ENCODE results near the gene GALNT17.

Gene GALNT17

DNA sequence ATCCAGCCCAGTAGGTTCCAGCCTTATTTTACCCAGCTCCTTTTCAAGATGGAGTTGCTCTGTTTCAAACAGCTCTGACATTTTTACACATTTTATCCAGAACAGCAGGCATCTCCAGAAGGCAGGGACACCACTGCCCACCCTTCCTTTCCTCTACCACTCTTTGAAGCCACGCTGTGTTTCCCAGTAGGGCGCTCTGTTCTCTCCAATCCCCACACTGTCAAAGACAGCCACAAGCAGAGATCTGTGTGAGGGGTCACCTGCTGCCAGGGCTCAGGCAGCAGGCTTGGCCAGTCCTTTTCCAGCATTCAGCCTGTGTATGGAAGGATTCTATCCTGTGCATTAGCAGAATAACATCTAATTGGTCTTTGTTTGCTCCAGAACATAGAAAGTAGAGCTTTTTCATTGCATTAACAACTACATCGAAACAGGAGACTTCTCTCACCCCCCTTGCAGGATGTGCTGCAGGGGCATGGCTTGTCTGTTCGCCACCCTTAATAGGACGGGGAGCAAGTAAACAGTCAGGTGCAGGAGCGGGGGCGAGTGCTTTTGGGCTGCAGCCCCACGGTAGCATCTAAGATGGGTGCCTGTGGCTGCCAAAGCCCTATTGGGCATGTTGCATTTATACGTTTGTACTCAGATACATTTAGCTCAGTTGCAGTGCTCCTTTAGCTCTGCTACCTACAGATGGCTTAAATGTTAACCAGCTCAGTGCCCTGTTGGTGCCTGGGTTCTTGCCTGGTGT is 326.1 kb downstream of the GALNT17 start:
- Histone ChIP-seq H2AFZ (ENCODE audit: low read depth, low read length) (no peak overlapping the region), H3K4me3 (ENCODE audit: low read length) (no peak overlapping the region), H3K27me3 (ENCODE audit: insufficient read depth, low read length) (no peaks in the 10 kb centered on the region), H3K4me1 (ENCODE audit: insufficient read depth, low read length) (peaks cover 7% of the 10 kb centered on the region), H3K36me3 (ENCODE audit: insufficient read depth, low read length) (no peaks in the 10 kb centered on the region), H3K9me3 (ENCODE audit: low read length) (peaks cover 6% of the 10 kb centered on the region)

GRCh38 chr7:71459132-71459531 is 327.2 kb downstream of the GALNT17 start:
- Histone ChIP-seq H3K9me3 (ENCODE audit: low read length) (peaks cover 6% of the 10 kb centered on the region), H2AFZ (ENCODE audit: low read depth, low read length) (no peak overlapping the region), H3K36me3 (ENCODE audit: insufficient read depth, low read length) (no peaks in the 10 kb centered on the region), H3K4me3 (ENCODE audit: low read length) (no peak overlapping the region), H3K4me1 (ENCODE audit: insufficient read depth, low read length) (peaks cover 7% of the 10 kb centered on the region), H3K27me3 (ENCODE audit: insufficient read depth, low read length) (no peaks in the 10 kb centered on the region)

DNA sequence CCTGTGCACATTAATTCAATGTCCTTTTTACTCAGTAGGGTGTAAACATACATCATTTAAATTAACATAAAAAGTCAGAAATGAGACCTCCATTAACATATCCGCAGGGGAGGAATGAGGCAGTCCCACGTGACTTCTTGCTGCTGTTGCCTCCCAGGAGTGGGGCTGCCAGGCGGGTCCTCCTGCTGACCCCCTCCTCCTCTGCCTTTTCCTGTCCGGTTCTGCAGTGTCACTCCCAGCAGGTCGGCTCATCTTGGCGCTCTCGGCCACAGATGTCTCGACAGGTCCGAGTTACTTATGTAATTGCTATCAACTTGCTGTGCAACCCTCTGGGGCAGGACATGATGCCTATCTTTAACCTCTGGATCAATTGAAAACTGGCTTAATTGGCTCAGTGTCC is 329.6 kb downstream of the GALNT17 start:
- Histone ChIP-seq H3K4me3 (ENCODE audit: low read length) (no peak overlapping the region), H3K9me3 (ENCODE audit: low read length) (peaks cover 3% of the 10 kb centered on the region), H3K36me3 (ENCODE audit: insufficient read depth, low read length) (no peaks in the 10 kb centered on the region), H3K27me3 (ENCODE audit: insufficient read depth, low read length) (no peaks in the 10 kb centered on the region), H2AFZ (ENCODE audit: low read depth, low read length) (no peak overlapping the region), H3K4me1 (ENCODE audit: insufficient read depth, low read length) (peaks cover 29% of the 10 kb centered on the region)

GRCh38 chr7:71465741-71466189 is 333.8 kb downstream of the GALNT17 start:
- H2AFZ ChIP-seq (ENCODE audit: low read depth, low read length): no peak overlapping the region
- H3K9me3 ChIP-seq (ENCODE audit: low read length): peaks cover 3% of the 10 kb centered on the region
- H3K4me3 ChIP-seq (ENCODE audit: low read length): no peak overlapping the region
- no peaks in the 10 kb centered on the region for H3K36me3 ChIP-seq (ENCODE audit: insufficient read depth, low read length)
- no peaks in the 10 kb centered on the region for H3K27me3 ChIP-seq (ENCODE audit: insufficient read depth, low read length)
- H3K4me1 ChIP-seq (ENCODE audit: insufficient read depth, low read length): peaks cover 35% of the 10 kb centered on the region

GRCh38 chr7:71466448-71467145 is 334.7 kb downstream of the GALNT17 start:
- H3K9me3 ChIP-seq (ENCODE audit: low read length): peaks cover 3% of the 10 kb centered on the region
- H3K36me3 ChIP-seq (ENCODE audit: insufficient read depth, low read length): no peaks in the 10 kb centered on the region
- H2AFZ ChIP-seq (ENCODE audit: low read depth, low read length): no peak overlapping the region
- H3K4me1 ChIP-seq (ENCODE audit: insufficient read depth, low read length): peaks cover 38% of the 10 kb centered on the region
- no peaks in the 10 kb centered on the region for H3K27me3 ChIP-seq (ENCODE audit: insufficient read depth, low read length)
- H3K4me3 ChIP-seq (ENCODE audit: low read length): no peak overlapping the region

- Histone ChIP-seq H3K4me3 (ENCODE audit: low read length) (no peak overlapping the region), H3K27me3 (ENCODE audit: insufficient read depth, low read length) (no peaks in the 10 kb centered on the region), H3K36me3 (ENCODE audit: insufficient read depth, low read length) (no peaks in the 10 kb centered on the region), H3K4me1 (ENCODE audit: insufficient read depth, low read length) (peaks cover 36% of the 10 kb centered on the region), H3K9me3 (ENCODE audit: low read length) (peaks cover 5% of the 10 kb centered on the region), H2AFZ (ENCODE audit: low read depth, low read length) (no peak overlapping the region)
Observed at GRCh38 chr7:71470326-71470725, 338.4 kb downstream of the GALNT17 start.

- Histone ChIP-seq H3K4me1 (ENCODE audit: insufficient read depth, low read length) (peaks cover 30% of the 10 kb centered on the region), H3K9me3 (ENCODE audit: low read length) (peaks cover 5% of the 10 kb centered on the region), H2AFZ (ENCODE audit: low read depth, low read length) (no peak overlapping the region), H3K27me3 (ENCODE audit: insufficient read depth, low read length) (no peaks in the 10 kb centered on the region), H3K36me3 (ENCODE audit: insufficient read depth, low read length) (no peaks in the 10 kb centered on the region), H3K4me3 (ENCODE audit: low read length) (no peak overlapping the region)
Observed at GRCh38 chr7:71470830-71471229, 338.9 kb downstream of the GALNT17 start.

GRCh38 chr7:71472962-71473361 is 341.0 kb downstream of the GALNT17 start:
- H3K4me1 ChIP-seq (ENCODE audit: insufficient read depth, low read length): peaks cover 19% of the 10 kb centered on the region
- H3K36me3 ChIP-seq (ENCODE audit: insufficient read depth, low read length): no peaks in the 10 kb centered on the region

DNA sequence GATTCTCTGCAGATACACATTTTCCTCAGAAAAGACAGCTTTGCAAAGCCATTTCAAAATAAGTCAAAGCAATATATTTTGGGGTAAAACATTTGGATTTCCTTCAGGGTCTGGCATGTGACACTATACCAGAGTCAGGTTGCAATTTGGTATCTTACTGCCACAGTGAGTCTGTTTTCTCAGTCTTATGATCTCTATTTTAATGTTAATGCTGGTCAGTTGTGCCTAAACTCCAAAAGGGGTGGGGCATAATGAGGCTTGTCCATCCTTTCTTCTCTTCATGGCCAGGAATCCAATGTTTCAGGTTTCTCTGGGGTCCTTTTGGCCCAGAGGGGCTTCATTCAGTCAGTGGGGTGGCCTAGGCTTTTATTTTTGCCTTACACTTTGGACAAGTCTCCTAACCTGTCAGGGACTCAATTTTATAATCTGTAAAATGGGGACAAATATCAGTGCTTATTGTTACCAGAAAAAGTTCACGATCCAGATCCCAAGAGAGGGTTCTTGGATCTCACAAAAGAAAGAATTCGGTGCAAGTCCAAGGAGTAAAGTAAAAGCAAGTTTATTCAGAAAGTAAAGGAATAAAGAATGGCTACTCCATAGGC is 341.5 kb downstream of the GALNT17 start:
- H3K4me3 ChIP-seq (ENCODE audit: low read length): no peak overlapping the region
- H3K27me3 ChIP-seq (ENCODE audit: insufficient read depth, low read length): no peaks in the 10 kb centered on the region
- no peak overlapping the region for H2AFZ ChIP-seq (ENCODE audit: low read depth, low read length)
- peaks cover 19% of the 10 kb centered on the region for H3K4me1 ChIP-seq (ENCODE audit: insufficient read depth, low read length)
- no peaks in the 10 kb centered on the region for H3K36me3 ChIP-seq (ENCODE audit: insufficient read depth, low read length)
- H3K9me3 ChIP-seq (ENCODE audit: low read length): peaks cover 9% of the 10 kb centered on the region

More at GRCh38 chr7:71472962-71473361, 341.0 kb downstream of the GALNT17 start:
- Histone ChIP-seq H2AFZ (ENCODE audit: low read depth, low read length) (no peak overlapping the region), H3K4me3 (ENCODE audit: low read length) (no peak overlapping the region), H3K27me3 (ENCODE audit: insufficient read depth, low read length) (no peaks in the 10 kb centered on the region), H3K9me3 (ENCODE audit: low read length) (peaks cover 9% of the 10 kb centered on the region)

DNA sequence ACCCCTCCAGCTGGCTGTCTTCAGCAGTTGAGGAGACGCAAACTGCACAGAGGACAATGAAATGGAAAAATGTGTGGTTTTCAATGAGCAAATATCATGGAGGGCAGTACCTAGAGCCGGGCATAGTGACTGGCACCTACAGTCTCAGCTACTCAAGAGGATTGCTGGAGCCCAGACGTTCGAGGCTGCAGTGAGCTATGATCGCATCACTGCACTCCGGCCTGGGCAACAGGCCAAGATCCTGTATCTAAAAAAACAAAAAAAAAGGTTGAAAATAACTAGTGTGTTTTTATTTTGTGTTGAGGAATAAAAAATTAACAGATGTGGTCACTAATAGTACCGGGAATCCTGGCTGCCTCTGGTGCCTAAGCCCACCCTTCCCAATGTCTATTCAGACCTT is 345.5 kb downstream of the GALNT17 start:
- peaks cover 10% of the 10 kb centered on the region for H3K4me1 ChIP-seq (ENCODE audit: insufficient read depth, low read length)
- no peaks in the 10 kb centered on the region for H3K27me3 ChIP-seq (ENCODE audit: insufficient read depth, low read length)
- peaks cover 9% of the 10 kb centered on the region for H3K9me3 ChIP-seq (ENCODE audit: low read length)
- H3K36me3 ChIP-seq (ENCODE audit: insufficient read depth, low read length): no peaks in the 10 kb centered on the region
- no peak overlapping the region for H3K4me3 ChIP-seq (ENCODE audit: low read length)
- H2AFZ ChIP-seq (ENCODE audit: low read depth, low read length): no peak overlapping the region

GRCh38 chr7:71479231-71479630 is 347.3 kb downstream of the GALNT17 start:
- Histone ChIP-seq H3K27me3 (ENCODE audit: insufficient read depth, low read length) (no peaks in the 10 kb centered on the region), H3K4me1 (ENCODE audit: insufficient read depth, low read length) (no peaks in the 10 kb centered on the region), H2AFZ (ENCODE audit: low read depth, low read length) (no peak overlapping the region), H3K4me3 (ENCODE audit: low read length) (no peak overlapping the region), H3K9me3 (ENCODE audit: low read length) (peaks cover 9% of the 10 kb centered on the region), H3K36me3 (ENCODE audit: insufficient read depth, low read length) (no peaks in the 10 kb centered on the region)

GRCh38 chr7:71480791-71481190 is 348.8 kb downstream of the GALNT17 start:
- Histone ChIP-seq H3K36me3 (ENCODE audit: insufficient read depth, low read length) (no peaks in the 10 kb centered on the region), H2AFZ (ENCODE audit: low read depth, low read length) (no peak overlapping the region), H3K9me3 (ENCODE audit: low read length) (peaks cover 4% of the 10 kb centered on the region), H3K4me1 (ENCODE audit: insufficient read depth, low read length) (no peaks in the 10 kb centered on the region), H3K4me3 (ENCODE audit: low read length) (no peak overlapping the region), H3K27me3 (ENCODE audit: insufficient read depth, low read length) (no peaks in the 10 kb centered on the region)

DNA sequence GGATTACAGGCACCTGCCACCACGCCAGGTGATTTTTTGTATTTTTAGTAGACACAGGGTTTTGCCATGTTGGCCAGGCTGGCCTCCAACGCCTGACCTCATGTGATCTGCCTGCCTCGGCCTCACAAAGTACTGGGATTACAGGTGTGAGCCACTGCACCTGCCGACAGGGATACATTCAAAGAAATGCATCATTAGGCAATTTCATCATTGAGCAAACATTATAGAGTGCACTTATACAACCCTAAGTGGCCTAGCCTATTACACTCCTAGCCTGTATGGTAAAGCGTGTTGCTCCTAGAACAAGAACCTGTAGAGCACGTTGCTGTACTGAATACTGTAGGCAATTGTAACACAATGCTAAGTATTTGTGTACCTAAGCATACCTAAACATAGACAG is 350.3 kb downstream of the GALNT17 start:
- no peaks in the 10 kb centered on the region for H3K27me3 ChIP-seq (ENCODE audit: insufficient read depth, low read length)
- H3K36me3 ChIP-seq (ENCODE audit: insufficient read depth, low read length): peaks cover 7% of the 10 kb centered on the region
- no peaks in the 10 kb centered on the region for H3K4me1 ChIP-seq (ENCODE audit: insufficient read depth, low read length)
- H3K4me3 ChIP-seq (ENCODE audit: low read length): no peak overlapping the region
- H2AFZ ChIP-seq (ENCODE audit: low read depth, low read length): no peak overlapping the region
- no peaks in the 10 kb centered on the region for H3K9me3 ChIP-seq (ENCODE audit: low read length)

Measured in neuron (in vitro differentiated cells).